K562 (cell line): ENCODE measurements around the gene ERC2. TPM values are rescaled to one million over a fixed set of nuclear protein-coding genes. Genes with fewer than 3 reads are reported as not detected.

Experiments
- ARID2 ChIP-seq: fragments of 450-650 bp; IDR thresholded peaks from 2 replicates; pipeline ENCODE4 v1.6.1; 2017; ENCODE audit warnings: antibody characterized with exemption, mild to moderate bottlenecking
- CTBP1 ChIP-seq: fragments of 450-650 bp; IDR thresholded peaks from 2 replicates; pipeline ENCODE4 v1.6.1; 2016; ENCODE audit warnings: borderline replicate concordance
- ESRRB ChIP-seq: fragments of 250-450 bp; sonication (Bioruptor Pico); IDR thresholded peaks from 2 replicates; pipeline ENCODE4 v1.5.0; 2020; ENCODE audit warnings: mild to moderate bottlenecking, moderate library complexity, borderline replicate concordance
- GATAD2B ChIP-seq: fragments of 450-650 bp; IDR thresholded peaks from 2 replicates; pipeline ENCODE4 v1.6.1; 2017; ENCODE audit warnings: mild to moderate bottlenecking, borderline replicate concordance
- HDAC1 ChIP-seq, 2 experiments: fragments of 450-650 bp; IDR thresholded peaks; 2 replicates each; pipeline ENCODE4 v1.6.1; 2016 to 2017; ENCODE audit warnings: inconsistent platforms in 1 of 2, mild to moderate bottlenecking in 1 of 2, moderate library complexity in 1 of 2
- POLR2AphosphoS5 ChIP-seq: IDR thresholded peaks from 2 replicates; pipeline ENCODE4 v1.6.1; 2011; ENCODE audit warnings: mild to moderate bottlenecking, low read depth, low read length, moderate library complexity; ENCODE audit not compliant: control insufficient read depth, insufficient read depth
- PRMT5 ChIP-seq: sonication (generic); formaldehyde crosslinking; IDR thresholded peaks from 2 replicates; pipeline ENCODE4 v1.5.0; 2020; ENCODE audit warnings: missing genetic modification reagents
- SP2 ChIP-seq: IDR thresholded peaks from 2 replicates; pipeline ENCODE4 v1.6.1; 2011; ENCODE audit warnings: mild to moderate bottlenecking, low read depth, low read length, moderate library complexity; ENCODE audit not compliant: poor library complexity, severe bottlenecking; ENCODE audit errors: extremely low read depth
- polyA plus RNA-seq, 8 experiments: library from polyadenylated mRNA; depleted of rRNA in 4 of 8; stranded (reverse) in 5 of 8; unstranded in 3 of 8; fragments of >200 nt; fragmentation: Nextera tagmentation in 2 of 8; fragmentation: Illumina TruSeq in 1 of 8; extraction: Ambion mirVana in 2 of 8; extraction: Trizol in 1 of 8; gene quantifications; 2 replicates each; pipeline versions ENCODE4 v1.2.1 to v1.2.3, GENCODE V29; 2011 to 2014; ENCODE audit warnings: inconsistent platforms in 1 of 8, missing spikeins in 1 of 8
- total RNA-seq, 7 experiments: library from RNA; depleted of rRNA in 6 of 7; stranded (reverse); fragments of >200 nt in 6 of 7; fragmentation: Illumina TruSeq in 2 of 7; extraction: Trizol in 2 of 7; gene quantifications; 2 replicates each; pipeline versions ENCODE4 v1.2.1 to v1.2.3, GENCODE V29; 2011 to 2021; ENCODE audit warnings: low replicate concordance in 1 of 7
- TF ChIP-seq, protein P1 (sequence below): fragments of 450-650 bp; IDR thresholded peaks from 2 replicates; pipeline ENCODE4 v1.6.1; 2018; ENCODE audit not compliant: partially characterized antibody
- TF ChIP-seq, protein P2 (sequence below): fragments of 450-650 bp; IDR thresholded peaks from 2 replicates; pipeline ENCODE4 v1.6.1; 2014; ENCODE audit warnings: low read depth, mild to moderate bottlenecking, moderate library complexity, borderline replicate concordance
- TF ChIP-seq, protein P3 (sequence below): IDR thresholded peaks from 2 replicates; pipeline ENCODE4 v1.6.1; 2016; ENCODE audit warnings: missing genetic modification characterization, missing compliant biosample characterization
- TF ChIP-seq, protein P4 (sequence below): sonication (generic); formaldehyde crosslinking; IDR thresholded peaks from 2 replicates; pipeline ENCODE4 v1.8.0; 2022; ENCODE audit warnings: missing genetic modification reagents, mild to moderate bottlenecking, moderate library complexity, borderline replicate concordance

Gene ERC2
- total and polyA plus RNA-seq, 9 of the 15 experiments (the other 6 are each of a cell fraction or from before 2014, with no cell fraction given) = 0.04 to 0.18 (median 0.07) TPM; not detected in 2

DNA sequence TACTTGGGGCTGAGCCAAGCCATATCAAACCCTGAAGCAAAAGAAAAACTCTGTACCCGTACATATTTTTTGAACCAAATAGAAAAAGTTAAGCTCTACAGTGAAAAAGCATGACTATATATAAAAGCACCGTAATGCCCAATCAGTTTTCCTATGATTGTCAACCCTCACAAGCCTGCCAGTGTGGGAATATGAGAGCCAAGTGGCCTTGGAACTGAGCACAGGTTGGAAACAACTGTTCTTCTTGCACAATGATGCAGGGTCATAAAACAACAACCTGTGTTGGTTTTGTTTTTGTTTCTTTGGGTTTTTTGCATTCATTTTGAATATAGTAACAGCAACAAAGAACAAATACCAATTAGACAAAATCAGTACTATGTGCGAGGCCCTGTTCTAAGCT, 3.5 kb upstream of the ERC2 start (continued):
- TF ChIP-seq, protein P1, sequence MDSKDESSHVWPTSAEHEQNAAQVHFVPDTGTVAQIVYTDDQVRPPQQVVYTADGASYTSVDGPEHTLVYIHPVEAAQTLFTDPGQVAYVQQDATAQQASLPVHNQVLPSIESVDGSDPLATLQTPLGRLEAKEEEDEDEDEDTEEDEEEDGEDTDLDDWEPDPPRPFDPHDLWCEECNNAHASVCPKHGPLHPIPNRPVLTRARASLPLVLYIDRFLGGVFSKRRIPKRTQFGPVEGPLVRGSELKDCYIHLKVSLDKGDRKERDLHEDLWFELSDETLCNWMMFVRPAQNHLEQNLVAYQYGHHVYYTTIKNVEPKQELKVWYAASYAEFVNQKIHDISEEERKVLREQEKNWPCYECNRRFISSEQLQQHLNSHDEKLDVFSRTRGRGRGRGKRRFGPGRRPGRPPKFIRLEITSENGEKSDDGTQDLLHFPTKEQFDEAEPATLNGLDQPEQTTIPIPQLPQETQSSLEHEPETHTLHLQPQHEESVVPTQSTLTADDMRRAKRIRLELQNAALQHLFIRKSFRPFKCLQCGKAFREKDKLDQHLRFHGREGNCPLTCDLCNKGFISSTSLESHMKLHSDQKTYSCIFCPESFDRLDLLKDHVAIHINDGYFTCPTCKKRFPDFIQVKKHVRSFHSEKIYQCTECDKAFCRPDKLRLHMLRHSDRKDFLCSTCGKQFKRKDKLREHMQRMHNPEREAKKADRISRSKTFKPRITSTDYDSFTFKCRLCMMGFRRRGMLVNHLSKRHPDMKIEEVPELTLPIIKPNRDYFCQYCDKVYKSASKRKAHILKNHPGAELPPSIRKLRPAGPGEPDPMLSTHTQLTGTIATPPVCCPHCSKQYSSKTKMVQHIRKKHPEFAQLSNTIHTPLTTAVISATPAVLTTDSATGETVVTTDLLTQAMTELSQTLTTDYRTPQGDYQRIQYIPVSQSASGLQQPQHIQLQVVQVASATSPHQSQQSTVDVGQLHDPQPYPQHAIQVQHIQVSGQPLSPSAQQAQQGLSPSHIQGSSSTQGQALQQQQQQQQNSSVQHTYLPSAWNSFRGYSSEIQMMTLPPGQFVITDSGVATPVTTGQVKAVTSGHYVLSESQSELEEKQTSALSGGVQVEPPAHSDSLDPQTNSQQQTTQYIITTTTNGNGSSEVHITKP = no peak
- TF ChIP-seq PRMT5 (CRISPR knock-in tag) (no peak), GATAD2B (no peak), POLR2AphosphoS5 (no peak), ARID2 (no peak), HDAC1 (IDR thresholded peaks at IDR 0.05) (no peak), CTBP1 (no peak), SP2 (no peak), ESRRB (CRISPR knock-in tag) (no peak)
- TF ChIP-seq, protein P2, sequence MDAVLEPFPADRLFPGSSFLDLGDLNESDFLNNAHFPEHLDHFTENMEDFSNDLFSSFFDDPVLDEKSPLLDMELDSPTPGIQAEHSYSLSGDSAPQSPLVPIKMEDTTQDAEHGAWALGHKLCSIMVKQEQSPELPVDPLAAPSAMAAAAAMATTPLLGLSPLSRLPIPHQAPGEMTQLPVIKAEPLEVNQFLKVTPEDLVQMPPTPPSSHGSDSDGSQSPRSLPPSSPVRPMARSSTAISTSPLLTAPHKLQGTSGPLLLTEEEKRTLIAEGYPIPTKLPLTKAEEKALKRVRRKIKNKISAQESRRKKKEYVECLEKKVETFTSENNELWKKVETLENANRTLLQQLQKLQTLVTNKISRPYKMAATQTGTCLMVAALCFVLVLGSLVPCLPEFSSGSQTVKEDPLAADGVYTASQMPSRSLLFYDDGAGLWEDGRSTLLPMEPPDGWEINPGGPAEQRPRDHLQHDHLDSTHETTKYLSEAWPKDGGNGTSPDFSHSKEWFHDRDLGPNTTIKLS = no peak
- TF ChIP-seq, protein P3, sequence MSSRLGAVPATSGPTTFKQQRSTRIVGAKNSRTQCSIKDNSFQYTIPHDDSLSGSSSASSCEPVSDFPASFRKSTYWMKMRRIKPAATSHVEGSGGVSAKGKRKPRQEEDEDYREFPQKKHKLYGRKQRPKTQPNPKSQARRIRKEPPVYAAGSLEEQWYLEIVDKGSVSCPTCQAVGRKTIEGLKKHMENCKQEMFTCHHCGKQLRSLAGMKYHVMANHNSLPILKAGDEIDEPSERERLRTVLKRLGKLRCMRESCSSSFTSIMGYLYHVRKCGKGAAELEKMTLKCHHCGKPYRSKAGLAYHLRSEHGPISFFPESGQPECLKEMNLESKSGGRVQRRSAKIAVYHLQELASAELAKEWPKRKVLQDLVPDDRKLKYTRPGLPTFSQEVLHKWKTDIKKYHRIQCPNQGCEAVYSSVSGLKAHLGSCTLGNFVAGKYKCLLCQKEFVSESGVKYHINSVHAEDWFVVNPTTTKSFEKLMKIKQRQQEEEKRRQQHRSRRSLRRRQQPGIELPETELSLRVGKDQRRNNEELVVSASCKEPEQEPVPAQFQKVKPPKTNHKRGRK (tag) = no peak
- TF ChIP-seq, protein P4, sequence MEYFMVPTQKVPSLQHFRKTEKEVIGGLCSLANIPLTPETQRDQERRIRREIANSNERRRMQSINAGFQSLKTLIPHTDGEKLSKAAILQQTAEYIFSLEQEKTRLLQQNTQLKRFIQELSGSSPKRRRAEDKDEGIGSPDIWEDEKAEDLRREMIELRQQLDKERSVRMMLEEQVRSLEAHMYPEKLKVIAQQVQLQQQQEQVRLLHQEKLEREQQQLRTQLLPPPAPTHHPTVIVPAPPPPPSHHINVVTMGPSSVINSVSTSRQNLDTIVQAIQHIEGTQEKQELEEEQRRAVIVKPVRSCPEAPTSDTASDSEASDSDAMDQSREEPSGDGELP (CRISPR knock-in tag) = no peak
